Right lobe of liver (tissue), 4 donors: ENCODE measurements around the gene DLG2.

ENCODE experiments used
- POLR2A ChIP-seq: fragments of 450-650 bp; IDR thresholded peaks from one replicate; pipeline ENCODE4 v1.6.1; 2017; ENCODE audit warnings: antibody characterized with exemption, mild to moderate bottlenecking
- TF ChIP-seq, protein P1 (sequence below), 4 donors: fragments of 200-600 bp in 3 of 4; fragments of 450-650 bp in 1 of 4; IDR thresholded peaks; one replicate each; pipeline versions ENCODE4 v1.5.1 to v1.8.0; 2016 to 2022; ENCODE audit warnings: antibody characterized with exemption in 4 of 4, mild to moderate bottlenecking in 2 of 4
- donor health status: DM: no; HTN: no; CAD: no.
- donor health status: DM: no; HTN: no; CAD: no.
- donor health status: DM: no; HTN: yes; CAD: no.

DNA sequence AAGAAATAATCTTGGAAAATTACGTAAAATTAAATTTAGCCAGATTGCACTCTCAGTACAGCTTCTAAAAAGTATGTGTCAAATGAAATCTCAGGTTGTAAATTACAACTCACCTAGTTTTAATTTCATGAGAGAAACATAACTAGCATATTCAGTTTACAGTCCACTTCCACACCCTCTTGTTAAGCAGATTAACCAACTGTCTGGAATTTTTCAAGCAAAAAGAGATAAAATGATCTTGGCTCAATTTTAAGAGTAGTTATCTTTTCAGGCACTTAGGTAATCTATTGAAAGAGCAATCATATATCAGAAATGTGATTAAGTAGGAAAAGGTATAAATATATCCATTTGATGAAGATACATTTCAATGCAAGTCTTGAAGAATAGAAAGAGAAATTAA, 1412.6 kb downstream of the DLG2 start:
- no peak for TF ChIP-seq POLR2A
- TF ChIP-seq, protein P1, sequence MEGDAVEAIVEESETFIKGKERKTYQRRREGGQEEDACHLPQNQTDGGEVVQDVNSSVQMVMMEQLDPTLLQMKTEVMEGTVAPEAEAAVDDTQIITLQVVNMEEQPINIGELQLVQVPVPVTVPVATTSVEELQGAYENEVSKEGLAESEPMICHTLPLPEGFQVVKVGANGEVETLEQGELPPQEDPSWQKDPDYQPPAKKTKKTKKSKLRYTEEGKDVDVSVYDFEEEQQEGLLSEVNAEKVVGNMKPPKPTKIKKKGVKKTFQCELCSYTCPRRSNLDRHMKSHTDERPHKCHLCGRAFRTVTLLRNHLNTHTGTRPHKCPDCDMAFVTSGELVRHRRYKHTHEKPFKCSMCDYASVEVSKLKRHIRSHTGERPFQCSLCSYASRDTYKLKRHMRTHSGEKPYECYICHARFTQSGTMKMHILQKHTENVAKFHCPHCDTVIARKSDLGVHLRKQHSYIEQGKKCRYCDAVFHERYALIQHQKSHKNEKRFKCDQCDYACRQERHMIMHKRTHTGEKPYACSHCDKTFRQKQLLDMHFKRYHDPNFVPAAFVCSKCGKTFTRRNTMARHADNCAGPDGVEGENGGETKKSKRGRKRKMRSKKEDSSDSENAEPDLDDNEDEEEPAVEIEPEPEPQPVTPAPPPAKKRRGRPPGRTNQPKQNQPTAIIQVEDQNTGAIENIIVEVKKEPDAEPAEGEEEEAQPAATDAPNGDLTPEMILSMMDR (IDR thresholded peaks at IDR 0.05): no peak
